Esophagus squamous epithelium (tissue), 5 donors: Measurements from ENCODE around the gene PGM5. TPM values are rescaled to one million over a fixed set of nuclear protein-coding genes. Genes with fewer than 3 reads are reported as not detected.

ENCODE experiments used
- DNase-seq: peaks from one replicate; lab custom pipeline; 2025; lab: John Stamatoyannopoulos, UW
- H3K27ac ChIP-seq, 4 donors: fragments of 200-600 bp; sonication (generic); one replicate each; pipeline ENCODE4 v1.5.1; 2016 to 2019; ENCODE audit warnings: mild to moderate bottlenecking in 1 of 4
- H3K27me3 ChIP-seq, 4 donors: fragments of 200-600 bp; sonication (generic); 1 replicate in 3 of 4; 2 replicates in 1 of 4; pipeline versions ENCODE4 v1.5.1 to v1.6.0; 2017 to 2021; ENCODE audit warnings: antibody characterized with exemption in 1 of 4
- H3K36me3 ChIP-seq, 3 donors: fragments of 200-600 bp; sonication (generic); one replicate each; pipeline ENCODE4 v1.5.1; 2016 to 2019
- H3K4me1 ChIP-seq, 3 donors: fragments of 200-600 bp; sonication (generic); one replicate each; pipeline ENCODE4 v1.5.1; 2017 to 2019
- H3K4me3 ChIP-seq, 4 donors: fragments of 200-600 bp; sonication (generic); 1 replicate in 3 of 4; 2 replicates in 1 of 4; pipeline ENCODE4 v1.5.1; 2016 to 2019; ENCODE audit warnings: mild to moderate bottlenecking in 2 of 4, moderate library complexity in 1 of 4
- H3K9me3 ChIP-seq, 3 donors: fragments of 200-600 bp; sonication (generic); one replicate each; pipeline ENCODE4 v1.5.1; 2016 to 2019
- POLR2A ChIP-seq, 4 donors: fragments of 450-650 bp; IDR thresholded peaks; one replicate each; pipeline ENCODE4 v1.6.1; 2017; ENCODE audit warnings: antibody characterized with exemption in 4 of 4, mild to moderate bottlenecking in 4 of 4, moderate library complexity in 3 of 4
- WGBS, 2 donors: methylation state at CpG; one replicate each; pipeline ENCODE4 v1.1.5; 2018; 5-methylcytosine and 5-hydroxymethylcytosine counted together
- intact Hi-C: fragments of 100-400 bp; cut with DNase I; formaldehyde crosslinking; loops from one replicate; pipeline ENCODE4 v1.15.0; 2022
- total RNA-seq, 4 donors: library from RNA; depleted of rRNA; stranded (reverse); fragments of >200 nt; gene quantifications; one replicate each; pipeline ENCODE4 v1.1.0, GENCODE V29; 2016
- TF ChIP-seq, protein P1 (sequence below), 6 experiments: fragments of 450-650 bp in 4 of 6; fragments of 200-600 bp in 2 of 6; sonication (generic) in 2 of 6; IDR thresholded peaks; one replicate each; pipeline ENCODE4 v1.5.1; 2016 to 2019; ENCODE audit warnings: antibody characterized with exemption in 6 of 6, mild to moderate bottlenecking in 4 of 6, moderate library complexity in 4 of 6
- donor health status: DM: yes; HTN: yes; CAD: no.

The PGM5 gene
- total RNA-seq, 4 donors from 2014 or later, result 4.5 to 112 (median 20.8) TPM

DNA sequence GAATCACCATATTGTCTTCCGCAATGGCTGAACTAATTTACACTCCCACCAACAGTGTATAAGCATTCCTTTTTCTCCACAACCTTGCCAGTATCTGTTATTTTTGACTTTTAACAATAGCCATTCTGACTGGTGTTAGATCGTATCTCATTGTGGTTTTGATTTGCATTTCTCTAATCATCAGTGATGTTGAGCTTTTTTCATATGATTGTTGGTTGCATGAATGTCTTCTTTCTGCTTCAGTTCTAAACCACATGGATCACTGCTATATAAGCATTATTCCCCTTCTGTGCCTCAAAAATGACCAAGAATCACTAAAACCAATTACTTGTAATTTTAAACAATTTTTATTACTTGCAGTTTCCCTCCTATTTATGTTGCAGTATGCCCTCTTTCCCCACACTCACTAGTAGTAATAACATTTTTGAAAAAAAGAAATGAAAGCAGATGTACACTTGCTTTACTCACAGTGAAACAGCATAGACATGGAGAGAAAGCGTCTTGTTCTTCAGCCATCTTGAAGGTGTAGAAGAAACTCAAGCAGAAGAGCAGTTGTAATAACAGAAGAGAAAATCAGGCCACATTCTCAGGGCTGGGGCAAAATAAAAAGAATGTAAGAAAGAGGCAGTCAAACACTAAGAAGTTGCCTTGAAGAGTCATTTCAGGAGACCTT, 188.8 kb downstream of the PGM5 start:
- H3K27ac ChIP-seq, result no peak overlapping the region
- TF ChIP-seq POLR2A (IDR thresholded peaks at IDR 0.05), result no peak
- TF ChIP-seq, protein P1, sequence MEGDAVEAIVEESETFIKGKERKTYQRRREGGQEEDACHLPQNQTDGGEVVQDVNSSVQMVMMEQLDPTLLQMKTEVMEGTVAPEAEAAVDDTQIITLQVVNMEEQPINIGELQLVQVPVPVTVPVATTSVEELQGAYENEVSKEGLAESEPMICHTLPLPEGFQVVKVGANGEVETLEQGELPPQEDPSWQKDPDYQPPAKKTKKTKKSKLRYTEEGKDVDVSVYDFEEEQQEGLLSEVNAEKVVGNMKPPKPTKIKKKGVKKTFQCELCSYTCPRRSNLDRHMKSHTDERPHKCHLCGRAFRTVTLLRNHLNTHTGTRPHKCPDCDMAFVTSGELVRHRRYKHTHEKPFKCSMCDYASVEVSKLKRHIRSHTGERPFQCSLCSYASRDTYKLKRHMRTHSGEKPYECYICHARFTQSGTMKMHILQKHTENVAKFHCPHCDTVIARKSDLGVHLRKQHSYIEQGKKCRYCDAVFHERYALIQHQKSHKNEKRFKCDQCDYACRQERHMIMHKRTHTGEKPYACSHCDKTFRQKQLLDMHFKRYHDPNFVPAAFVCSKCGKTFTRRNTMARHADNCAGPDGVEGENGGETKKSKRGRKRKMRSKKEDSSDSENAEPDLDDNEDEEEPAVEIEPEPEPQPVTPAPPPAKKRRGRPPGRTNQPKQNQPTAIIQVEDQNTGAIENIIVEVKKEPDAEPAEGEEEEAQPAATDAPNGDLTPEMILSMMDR (IDR thresholded peaks at IDR 0.05), result no peak
- no peaks in the 10 kb centered on the region for H3K9me3 ChIP-seq
- peaks cover 0 to 19% (median 17%) of the 10 kb centered on the region in 3 donors for H3K4me1 ChIP-seq
- H3K27me3 ChIP-seq, result no peaks in the 10 kb centered on the region
- H3K36me3 ChIP-seq, result no peaks in the 10 kb centered on the region
- no peak overlapping the region for H3K4me3 ChIP-seq
- DNase-seq, result no peak
- 85 to 87% methylated on average over 3 of the region's 3 CpGs for WGBS, 2 donors
- intact Hi-C loops, result no loop called here

- no peaks in the 10 kb centered on the region for H3K36me3 ChIP-seq
- intact Hi-C loops, result no loop called here
- no peaks in the 10 kb centered on the region for H3K9me3 ChIP-seq
- TF ChIP-seq, protein P1 (IDR thresholded peaks at IDR 0.05), result no peak
- TF ChIP-seq POLR2A (IDR thresholded peaks at IDR 0.05), result no peak
- no peak for DNase-seq
- H3K4me1 ChIP-seq, result peaks cover 0 to 12% (median 8%) of the 10 kb centered on the region in 3 donors
- H3K27ac ChIP-seq, result peak overlapping the region in 3 of 4 donors; percentile 36 to 84 (median 49)
- no peaks in the 10 kb centered on the region for H3K27me3 ChIP-seq
- H3K4me3 ChIP-seq, result no peak overlapping the region
- WGBS, 2 donors, result 55 to 61% methylated on average over 6 of the region's 6 CpGs
These were observed 190.4 kb downstream of the PGM5 start for GRCh38 chr9:68546596-68547390.

DNA sequence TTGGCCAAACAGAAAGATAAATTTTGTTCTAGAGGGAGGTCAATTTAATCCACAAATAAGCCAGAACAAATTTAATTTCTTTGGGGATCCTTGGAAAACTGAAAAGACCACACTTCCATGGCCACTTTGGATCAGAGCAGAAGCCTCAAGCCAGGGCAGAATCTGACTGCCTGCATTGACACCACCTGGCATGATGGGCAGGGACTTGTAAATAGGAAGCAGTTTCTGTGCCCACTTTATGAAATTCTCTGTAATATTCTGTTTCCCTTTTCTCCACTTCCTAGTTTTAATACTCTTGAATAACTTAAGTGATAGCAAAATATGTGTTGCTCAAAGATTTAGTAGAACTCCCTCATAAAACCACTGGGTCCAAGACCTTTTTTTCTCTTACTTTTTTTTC, 191.0 kb downstream of the PGM5 start:
- DNase-seq, result no peak
- no peaks in the 10 kb centered on the region for H3K36me3 ChIP-seq
- TF ChIP-seq, protein P1 (IDR thresholded peaks at IDR 0.05), result no peak
- TF ChIP-seq POLR2A (IDR thresholded peaks at IDR 0.05), result no peak
- peak overlapping the region in 2 of 4 donors; percentile 49 to 84 for H3K27ac ChIP-seq
- no peaks in the 10 kb centered on the region for H3K9me3 ChIP-seq
- H3K4me3 ChIP-seq, result no peak overlapping the region
- intact Hi-C loops, result no loop called here
- peaks cover 0 to 12% (median 7%) of the 10 kb centered on the region in 3 donors for H3K4me1 ChIP-seq
- H3K27me3 ChIP-seq, result no peaks in the 10 kb centered on the region

GRCh38 chr9:68548241-68548640, 191.8 kb downstream of the PGM5 start:
- Histone ChIP-seq H3K27me3 (no peaks in the 10 kb centered on the region), H3K4me3 (no peak overlapping the region), H3K27ac (peak overlapping the region in 2 of 4 donors; percentile 26 to 45), H3K9me3 (no peaks in the 10 kb centered on the region), H3K36me3 (no peaks in the 10 kb centered on the region), H3K4me1 (peaks cover 0 to 16% (median 12%) of the 10 kb centered on the region in 3 donors)
- intact Hi-C loops, result no loop called here
- TF ChIP-seq POLR2A (IDR thresholded peaks at IDR 0.05), result no peak
- TF ChIP-seq, protein P1 (IDR thresholded peaks at IDR 0.05), result no peak
- 0 to 22% methylated on average over 1 of the region's 3 CpGs for WGBS, 2 donors
- no peak for DNase-seq

DNA sequence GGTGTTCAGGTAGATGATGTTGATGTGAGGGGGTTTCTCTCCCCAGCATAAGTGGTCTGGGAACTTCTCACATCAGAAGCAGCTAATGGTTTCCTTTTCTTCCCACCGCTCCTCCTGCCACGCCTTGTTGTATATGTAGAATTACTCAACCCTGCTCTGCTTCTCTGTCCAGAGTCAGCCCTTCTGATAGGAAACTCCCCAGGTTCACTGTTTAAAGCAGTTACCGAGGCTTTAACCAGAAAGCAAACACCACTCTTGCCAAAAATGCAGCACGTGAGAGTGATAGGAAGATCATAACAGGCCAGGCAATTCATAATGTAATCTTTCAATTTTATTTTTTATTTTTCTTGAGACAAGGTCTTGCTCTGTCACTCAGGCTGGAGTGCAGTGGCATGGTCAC, 194.8 kb downstream of the PGM5 start:
- 35 to 40% methylated on average over 4 of the region's 4 CpGs for WGBS, 2 donors
- Histone ChIP-seq H3K27me3 (no peaks in the 10 kb centered on the region), H3K27ac (peak overlapping the region in 1 of 4 donors; percentile 18), H3K9me3 (no peaks in the 10 kb centered on the region), H3K36me3 (no peaks in the 10 kb centered on the region), H3K4me3 (no peak overlapping the region), H3K4me1 (peaks cover 0 to 18% (median 12%) of the 10 kb centered on the region in 3 donors)
- TF ChIP-seq POLR2A (IDR thresholded peaks at IDR 0.05), result no peak
- TF ChIP-seq, protein P1 (IDR thresholded peaks at IDR 0.05), result no peak
- no peak for DNase-seq
- intact Hi-C loops, result no loop called here
